Endothelial cell of umbilical vein (primary cell): ENCODE data around the gene REEP2. TPM values are rescaled to one million over a fixed set of nuclear protein-coding genes. Genes with fewer than 3 reads are reported as not detected.

Experiments
- BruUV-seq: library from RNA; stranded (reverse); fragments of 400-500 nt; replicated peaks from 2 replicates; lab custom pipeline; 2021; lab: Mats Ljungman, UMichigan
- CTCF ChIA-PET: fragments of 300-600, 350-600 bp; sonication (Branson Sonifier 250); formaldehyde crosslinking; loops from one replicate; lab custom pipeline; 2021; ENCODE audit warnings: antibody characterized with exemption, inconsistent platforms; lab: Charles Lee
- POLR2A ChIA-PET: fragments of 300-600, 350-600 bp; sonication (Branson Sonifier 250); formaldehyde crosslinking; loops from one replicate; lab custom pipeline; 2021; ENCODE audit warnings: antibody characterized with exemption, inconsistent platforms; lab: Charles Lee
- DNase-seq: peaks from one replicate; pipeline ENCODE4 v3.0.0-alpha.2; 2011; ENCODE audit warnings: low read depth, low spot score
- FAIRE-seq: peaks from 2 replicates; lab custom pipeline; 2011; peaks lifted over from hg19 to GRCh38; lab: Jason Lieb, UNC
- H2AFZ ChIP-seq: 2 replicates; pipeline ENCODE4 v1.6.0; 2012; ENCODE audit warnings: low read depth, low read length, control low read depth, inconsistent platforms
- H3K27ac ChIP-seq: 2 replicates; pipeline ENCODE4 v1.5.1; 2011; ENCODE audit warnings: low read depth, mild to moderate bottlenecking, control low read depth, low read length, moderate library complexity; ENCODE audit not compliant: insufficient read depth
- H3K27me3 ChIP-seq, 2 experiments: 2 replicates each; pipeline versions ENCODE4 v1.6.0 to v1.6.1; 2011; ENCODE audit warnings: low read length in 2 of 2, mixed read lengths in 1 of 2; ENCODE audit not compliant: control insufficient read depth in 2 of 2, insufficient read depth in 2 of 2
- H3K36me3 ChIP-seq, 2 experiments: 2 replicates in 1 of 2; 3 replicates in 1 of 2; pipeline ENCODE4 v1.5.1; 2011; ENCODE audit warnings: low read length in 2 of 2, mild to moderate bottlenecking in 1 of 2, moderate library complexity in 1 of 2; ENCODE audit not compliant: control insufficient read depth in 2 of 2, insufficient read depth in 2 of 2; ENCODE audit errors: extremely low read depth in 1 of 2
- H3K4me1 ChIP-seq: 3 replicates; pipeline ENCODE4 v1.5.1; 2011; ENCODE audit warnings: mild to moderate bottlenecking, low read length; ENCODE audit not compliant: control insufficient read depth, insufficient read depth; ENCODE audit errors: extremely low read depth
- H3K4me2 ChIP-seq: 2 replicates; pipeline ENCODE4 v1.6.1; 2011; ENCODE audit warnings: low read length, control low read depth, mixed read lengths; ENCODE audit not compliant: insufficient read depth
- H3K4me3 ChIP-seq, 3 experiments: fragments of 200-600 bp in 1 of 3; sonication (generic), shearing (Covaris generic) in 1 of 3; replicated peaks in 1 of 3; 2 replicates each; pipeline ENCODE4 v1.5.1; 2011 to 2016; ENCODE audit warnings: control low read depth in 3 of 3, low read length in 3 of 3, mild to moderate bottlenecking in 2 of 3, inconsistent platforms in 1 of 3, low read depth in 1 of 3, moderate library complexity in 1 of 3; ENCODE audit not compliant: insufficient read depth in 1 of 3
- H3K79me2 ChIP-seq: 2 replicates; pipeline ENCODE4 v1.6.0; 2012; ENCODE audit warnings: low read length, inconsistent platforms; ENCODE audit not compliant: control insufficient read depth, insufficient read depth
- H3K9ac ChIP-seq: replicated peaks from 2 replicates; pipeline ENCODE3; 2011; ENCODE audit warnings: low read length, control low read depth; ENCODE audit not compliant: insufficient read depth; ENCODE audit errors: extremely low read depth
- H3K9me1 ChIP-seq: replicated peaks from 3 replicates; pipeline ENCODE4 v1.6.0; 2011; ENCODE audit warnings: mild to moderate bottlenecking, low read length; ENCODE audit not compliant: control insufficient read depth, insufficient read depth; ENCODE audit errors: extremely low read depth
- H3K9me3 ChIP-seq: replicated peaks from 2 replicates; pipeline ENCODE4 v1.5.1; 2012; ENCODE audit warnings: low read length, inconsistent platforms; ENCODE audit not compliant: control insufficient read depth, insufficient read depth
- H4K20me1 ChIP-seq: replicated peaks from 2 replicates; pipeline ENCODE3; 2011; ENCODE audit warnings: mild to moderate bottlenecking, low read length; ENCODE audit not compliant: control insufficient read depth, insufficient read depth; ENCODE audit errors: extremely low read depth
- JUN ChIP-seq: IDR thresholded peaks from 2 replicates; pipeline ENCODE4 v1.6.1; 2011; ENCODE audit warnings: borderline replicate concordance, low read depth; ENCODE audit not compliant: insufficient read length, insufficient read depth
- MAX ChIP-seq: IDR thresholded peaks from 2 replicates; pipeline ENCODE4 v1.6.1; 2011; ENCODE audit not compliant: insufficient read depth, insufficient read length
- POLR2A ChIP-seq: IDR thresholded peaks from 2 replicates; pipeline ENCODE4 v1.6.1; 2012; ENCODE audit warnings: low read depth, mild to moderate bottlenecking, control low read depth, low read length
- POLR2AphosphoS5 ChIP-seq: IDR thresholded peaks from 2 replicates; pipeline ENCODE4 v1.6.1; 2012; ENCODE audit warnings: low read depth, mild to moderate bottlenecking, control low read depth, low read length, moderate library complexity; ENCODE audit not compliant: insufficient read depth
- dilution Hi-C: fragments of 300-500 bp; cut with MboI; formaldehyde crosslinking; loops from one replicate; pipeline ENCODE4 v1.15.0; 2019; ENCODE audit warnings: low sequenced_read_pairs; ENCODE audit not compliant: extremely low pct_ligation_motif_present
- intact Hi-C: fragments of 100-400 bp; cut with micrococcal nuclease; formaldehyde crosslinking; loops from one replicate; pipeline ENCODE4 v1.10.0; 2022
- polyA plus RNA-seq, 4 experiments: library from polyadenylated mRNA; depleted of rRNA in 3 of 4; stranded (reverse) in 3 of 4; unstranded in 1 of 4; fragments of >200 nt; gene quantifications; 2 replicates each; pipeline versions ENCODE4 v1.2.1 to v1.2.3, GENCODE V29; 2011 to 2012; ENCODE audit warnings: missing spikeins in 1 of 4
- total RNA-seq: library from RNA; stranded (reverse); gene quantifications from 2 replicates; pipeline ENCODE4 v1.2.3, GENCODE V29; 2021
- TF ChIP-seq, protein P1 (sequence below), 2 donors: IDR thresholded peaks; 1 replicate in 1 of 2; 2 replicates in 1 of 2; pipeline ENCODE4 v1.5.1; 2011; ENCODE audit warnings: low read length in 2 of 2, mild to moderate bottlenecking in 2 of 2, moderate library complexity in 2 of 2, control low read depth in 1 of 2, inconsistent platforms in 1 of 2, low read depth in 1 of 2; ENCODE audit not compliant: insufficient read depth in 1 of 2; ENCODE audit errors: extremely low read depth in 1 of 2

The REEP2 gene
- total and polyA plus RNA-seq, 2 donors (not counting 3 experiments of a cell fraction or from before 2014, with no cell fraction given) = 4.0 to 4.8 TPM

DNA sequence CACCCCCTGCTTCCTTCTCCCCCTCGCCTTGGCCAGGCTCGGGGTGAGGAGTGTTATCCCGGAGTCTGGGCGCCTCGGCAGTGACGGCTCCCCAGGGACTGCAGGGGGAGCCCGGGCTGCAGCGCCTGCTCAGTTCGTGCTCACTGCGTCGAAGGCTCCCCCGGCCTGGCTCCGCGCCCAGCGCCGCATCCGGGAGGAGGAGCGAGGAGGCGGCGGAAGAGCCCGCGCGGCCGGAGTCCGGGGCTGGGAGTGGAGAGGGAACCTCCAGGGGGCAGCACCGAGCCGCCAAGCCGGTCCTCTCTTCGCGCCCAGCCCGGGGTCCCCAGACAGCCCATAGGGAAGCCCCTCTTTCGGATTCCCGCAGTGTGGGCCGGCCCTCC, 25.1 kb downstream of the REEP2 start:
- intact Hi-C loops = loop anchor here (1.0 kb wide), 2 partner anchors 14 to 39 kb away; no protein-coding TSS in a partner anchor
- CTCF ChIA-PET = interaction anchor here (0.7 to 5.0 kb wide), 9 partner anchors 9 to 84 kb away, joined by 3 to 70 read pairs (median 7); no protein-coding TSS in a partner anchor
- no peak for FAIRE-seq
- peaks cover 5% of the 10 kb centered on the region for H3K79me2 ChIP-seq
- peak; percentile 96 for DNase-seq
- H3K9me1 ChIP-seq = no peaks in the 10 kb centered on the region
- no peaks in the 10 kb centered on the region for H3K9me3 ChIP-seq
- H3K4me2 ChIP-seq = peak overlapping the region; percentile 93
- peak overlapping the region; percentile 88 for H3K9ac ChIP-seq
- H3K36me3 ChIP-seq = peaks cover 0 to 3% of the 10 kb centered on the region in 2 experiments
- TF ChIP-seq POLR2A (peak; percentile 68), JUN (no peak), POLR2AphosphoS5 (peak; percentile 80), MAX (no peak)
- TF ChIP-seq, protein P1, sequence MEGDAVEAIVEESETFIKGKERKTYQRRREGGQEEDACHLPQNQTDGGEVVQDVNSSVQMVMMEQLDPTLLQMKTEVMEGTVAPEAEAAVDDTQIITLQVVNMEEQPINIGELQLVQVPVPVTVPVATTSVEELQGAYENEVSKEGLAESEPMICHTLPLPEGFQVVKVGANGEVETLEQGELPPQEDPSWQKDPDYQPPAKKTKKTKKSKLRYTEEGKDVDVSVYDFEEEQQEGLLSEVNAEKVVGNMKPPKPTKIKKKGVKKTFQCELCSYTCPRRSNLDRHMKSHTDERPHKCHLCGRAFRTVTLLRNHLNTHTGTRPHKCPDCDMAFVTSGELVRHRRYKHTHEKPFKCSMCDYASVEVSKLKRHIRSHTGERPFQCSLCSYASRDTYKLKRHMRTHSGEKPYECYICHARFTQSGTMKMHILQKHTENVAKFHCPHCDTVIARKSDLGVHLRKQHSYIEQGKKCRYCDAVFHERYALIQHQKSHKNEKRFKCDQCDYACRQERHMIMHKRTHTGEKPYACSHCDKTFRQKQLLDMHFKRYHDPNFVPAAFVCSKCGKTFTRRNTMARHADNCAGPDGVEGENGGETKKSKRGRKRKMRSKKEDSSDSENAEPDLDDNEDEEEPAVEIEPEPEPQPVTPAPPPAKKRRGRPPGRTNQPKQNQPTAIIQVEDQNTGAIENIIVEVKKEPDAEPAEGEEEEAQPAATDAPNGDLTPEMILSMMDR (IDR thresholded peaks at IDR 0.05; ENCODE audit: extremely low read depth in 1 of 2, insufficient read depth in 1 of 2, low read depth in 1 of 2, low read length in 2 of 2) = peak; percentile 85 to 96
- no peaks in the 10 kb centered on the region for H4K20me1 ChIP-seq
- peak overlapping the region; percentile 92 for H2AFZ ChIP-seq
- BruUV-seq = no TSS peak
- no peaks in the 10 kb centered on the region for H3K27me3 ChIP-seq
- H3K4me3 ChIP-seq = peak overlapping the region; percentile 62 to 84 (median 69)
- peaks cover 16% of the 10 kb centered on the region for H3K4me1 ChIP-seq
- dilution Hi-C loops = no loop called here
- peak overlapping the region; percentile 90 for H3K27ac ChIP-seq
- POLR2A ChIA-PET = interaction anchor here (1.6 kb wide), 1 partner anchor 29 kb away, joined by 6 read pairs; no protein-coding TSS in a partner anchor
